SW 1271 (cell line): Measurements from ENCODE around the gene KRT31.
"Not testable (repeated sequence)": the region's sequence is repeated elsewhere in the genome, so short reads cannot be mapped to it uniquely, and the experiment has no call there.

Source experiments
- DNase-seq, 2 experiments: peaks; one replicate each; lab custom pipeline; 2025; lab: John Stamatoyannopoulos, UW

The KRT31 gene

GRCh38 chr17:41396996-41397660 is at the start of gene KRT31:
TSS of gene KRT31 (minus strand) at chr17:41397608. CDS start at chr17:41397539, 69 bp downstream.
- DNase-seq: no peak

- no peak for DNase-seq
Measured at GRCh38 chr17:41446806-41447205, 49.4 kb upstream of the KRT31 start.

GRCh38 chr17:41444640-41445039 is 47.2 kb upstream of the KRT31 start:
- DNase-seq: no peak

- DNase-seq: no peak
Measured at GRCh38 chr17:41444186-41444585, 46.8 kb upstream of the KRT31 start.

- DNase-seq: no peak
Measured at GRCh38 chr17:41442739-41443138, 45.3 kb upstream of the KRT31 start.

- DNase-seq: no peak
Measured at GRCh38 chr17:41440531-41441033, 43.2 kb upstream of the KRT31 start, which contains the start of gene KRT38. TSS of gene KRT38 (minus strand) at chr17:41440983. CDS start at chr17:41440921, 62 bp downstream.

GRCh38 chr17:41439375-41439774 is 42.0 kb upstream of the KRT31 start:
- no peak for DNase-seq

GRCh38 chr17:41437769-41438168 is 40.4 kb upstream of the KRT31 start:
- no peak for DNase-seq

- DNase-seq: no peak
Measured at GRCh38 chr17:41437254-41437653, 39.8 kb upstream of the KRT31 start.

- DNase-seq: no peak
Measured at GRCh38 chr17:41434415-41434814, 37.0 kb upstream of the KRT31 start.

GRCh38 chr17:41434005-41434404 is 36.6 kb upstream of the KRT31 start:
- DNase-seq: no peak

GRCh38 chr17:41433586-41433985 is 36.2 kb upstream of the KRT31 start:
- DNase-seq: no peak

- not testable (repeated sequence) for DNase-seq
Measured at GRCh38 chr17:41430376-41430775, 33.0 kb upstream of the KRT31 start.

GRCh38 chr17:41429667-41430066 is 32.3 kb upstream of the KRT31 start:
- DNase-seq: no peak

- no peak for DNase-seq
Measured at GRCh38 chr17:41428591-41429291, 31.3 kb upstream of the KRT31 start.

GRCh38 chr17:41424111-41424635 is 26.8 kb upstream of the KRT31 start, which contains the start of gene KRT37:
TSS of gene KRT37 (minus strand) at chr17:41424585. CDS start at chr17:41424523, 62 bp downstream.
- no peak for DNase-seq

- DNase-seq: not testable (repeated sequence)
Measured at GRCh38 chr17:41422586-41422985, 25.2 kb upstream of the KRT31 start.

GRCh38 chr17:41421617-41422016 is 24.2 kb upstream of the KRT31 start:
- no peak for DNase-seq

- DNase-seq: no peak
Measured at GRCh38 chr17:41421116-41421515, 23.7 kb upstream of the KRT31 start.

GRCh38 chr17:41420134-41420533 is 22.7 kb upstream of the KRT31 start:
- DNase-seq: no peak

- no peak for DNase-seq
Measured at GRCh38 chr17:41419716-41420115, 22.3 kb upstream of the KRT31 start.

GRCh38 chr17:41418116-41418860 is 20.9 kb upstream of the KRT31 start:
- DNase-seq: no peak
